ENCODE data around the gene WDR13. TPM values are rescaled to one million over a fixed set of nuclear protein-coding genes. Genes with fewer than 3 reads are reported as not detected.
A peak's percentile ranks its signal among the peaks of the same experiment; 100 is the strongest.

WDR13 gene
- total and polyA plus RNA-seq, 4 donors, result 50.7 to 182 (median 166) TPM

DNA sequence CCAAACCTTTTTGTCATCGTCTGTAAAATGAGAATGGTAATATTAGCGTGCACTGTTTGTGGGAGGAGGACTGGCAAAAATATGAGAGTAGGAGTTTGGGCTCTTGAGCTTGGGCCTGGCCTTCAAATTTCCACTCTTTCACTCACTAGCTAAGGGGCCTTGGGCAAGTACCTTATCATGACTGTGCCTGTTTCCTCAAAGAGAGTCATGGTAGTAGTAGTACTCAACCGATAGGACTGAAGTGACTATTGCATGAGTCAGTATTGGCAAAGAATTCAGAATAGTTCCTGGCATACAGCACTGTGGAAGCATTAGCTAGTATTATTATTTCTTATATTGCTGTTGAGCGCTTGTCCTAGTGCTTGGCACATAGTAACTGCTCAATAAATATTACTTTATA lies 39.0 kb upstream of the WDR13 start:
- 79 to 87% methylated on average over 4 of the region's 4 CpGs for WGBS, 2 donors
- Histone ChIP-seq H3K9me3 (ENCODE audit: control insufficient read depth in 4 of 4, insufficient read depth in 3 of 4, low read length in 3 of 4) (peaks cover 0 to 4% (median 0%) of the 10 kb centered on the region in 4 donors), H3K27me3 (ENCODE audit: control insufficient read depth in 3 of 3, insufficient read depth in 3 of 3, low read length in 2 of 3) (no peaks in the 10 kb centered on the region), H3K27ac (ENCODE audit: low read depth in 1 of 2, low read length in 1 of 2) (peak overlapping the region in 1 of 2 donors; percentile 50), H3K9ac (ENCODE audit: insufficient read depth in 1 of 2, low read length in 2 of 2) (no peak overlapping the region), H3K36me3 (ENCODE audit: control insufficient read depth in 4 of 4, insufficient read depth in 4 of 4, low read length in 4 of 4) (peaks cover 4 to 24% (median 8%) of the 10 kb centered on the region in 4 donors), H3K4me3 (no peak overlapping the region), H3K4me1 (ENCODE audit: control insufficient read depth in 5 of 5, insufficient read depth in 5 of 5, low read length in 5 of 5) (no peaks in the 10 kb centered on the region)
- ATAC-seq (ENCODE audit: insufficient read depth, low FRiP score), result peak; percentile 43
- TF ChIP-seq, protein P1, sequence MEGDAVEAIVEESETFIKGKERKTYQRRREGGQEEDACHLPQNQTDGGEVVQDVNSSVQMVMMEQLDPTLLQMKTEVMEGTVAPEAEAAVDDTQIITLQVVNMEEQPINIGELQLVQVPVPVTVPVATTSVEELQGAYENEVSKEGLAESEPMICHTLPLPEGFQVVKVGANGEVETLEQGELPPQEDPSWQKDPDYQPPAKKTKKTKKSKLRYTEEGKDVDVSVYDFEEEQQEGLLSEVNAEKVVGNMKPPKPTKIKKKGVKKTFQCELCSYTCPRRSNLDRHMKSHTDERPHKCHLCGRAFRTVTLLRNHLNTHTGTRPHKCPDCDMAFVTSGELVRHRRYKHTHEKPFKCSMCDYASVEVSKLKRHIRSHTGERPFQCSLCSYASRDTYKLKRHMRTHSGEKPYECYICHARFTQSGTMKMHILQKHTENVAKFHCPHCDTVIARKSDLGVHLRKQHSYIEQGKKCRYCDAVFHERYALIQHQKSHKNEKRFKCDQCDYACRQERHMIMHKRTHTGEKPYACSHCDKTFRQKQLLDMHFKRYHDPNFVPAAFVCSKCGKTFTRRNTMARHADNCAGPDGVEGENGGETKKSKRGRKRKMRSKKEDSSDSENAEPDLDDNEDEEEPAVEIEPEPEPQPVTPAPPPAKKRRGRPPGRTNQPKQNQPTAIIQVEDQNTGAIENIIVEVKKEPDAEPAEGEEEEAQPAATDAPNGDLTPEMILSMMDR (IDR thresholded peaks at IDR 0.05; ENCODE audit: control extremely low read depth, extremely low read depth), result no peak
- DNase-seq, result no peak

DNA sequence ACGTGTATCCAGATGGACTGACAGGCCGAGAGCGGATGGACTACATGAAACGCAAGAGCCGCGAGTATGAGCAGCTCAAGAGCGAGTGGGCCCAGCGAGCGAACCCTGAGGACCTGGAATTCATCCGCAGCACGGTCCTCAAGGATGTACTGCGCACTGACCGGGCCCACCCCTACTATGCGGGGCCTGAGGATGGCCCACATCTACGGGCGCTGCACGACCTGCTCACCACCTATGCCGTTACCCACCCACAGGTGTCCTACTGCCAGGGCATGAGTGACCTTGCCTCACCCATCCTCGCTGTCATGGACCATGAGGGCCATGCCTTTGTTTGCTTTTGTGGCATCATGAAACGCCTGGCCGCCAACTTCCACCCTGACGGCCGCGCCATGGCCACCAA lies 37.7 kb upstream of the WDR13 start:
- no peak overlapping the region for H3K9ac ChIP-seq (ENCODE audit: insufficient read depth in 1 of 2, low read length in 2 of 2)
- no peak overlapping the region for H3K27ac ChIP-seq (ENCODE audit: low read depth in 1 of 2, low read length in 1 of 2)
- DNase-seq (no peak), ATAC-seq (ENCODE audit: insufficient read depth, low FRiP score) (no peak)
- H3K9me3 ChIP-seq (ENCODE audit: control insufficient read depth in 4 of 4, insufficient read depth in 3 of 4, low read length in 3 of 4), result peaks cover 0 to 6% (median 0%) of the 10 kb centered on the region in 4 donors
- H3K36me3 ChIP-seq (ENCODE audit: control insufficient read depth in 4 of 4, insufficient read depth in 4 of 4, low read length in 4 of 4), result peaks cover 5 to 24% (median 8%) of the 10 kb centered on the region in 4 donors
- WGBS, 2 donors, result 95 to 99% methylated on average over 20 to 24 of the region's 24 CpGs
- no peaks in the 10 kb centered on the region for H3K27me3 ChIP-seq (ENCODE audit: control insufficient read depth in 3 of 3, insufficient read depth in 3 of 3, low read length in 2 of 3)
- TF ChIP-seq, protein P1 (IDR thresholded peaks at IDR 0.05; ENCODE audit: control extremely low read depth, extremely low read depth), result no peak
- H3K4me1 ChIP-seq (ENCODE audit: control insufficient read depth in 5 of 5, insufficient read depth in 5 of 5, low read length in 5 of 5), result no peaks in the 10 kb centered on the region
- no peak overlapping the region for H3K4me3 ChIP-seq

DNA sequence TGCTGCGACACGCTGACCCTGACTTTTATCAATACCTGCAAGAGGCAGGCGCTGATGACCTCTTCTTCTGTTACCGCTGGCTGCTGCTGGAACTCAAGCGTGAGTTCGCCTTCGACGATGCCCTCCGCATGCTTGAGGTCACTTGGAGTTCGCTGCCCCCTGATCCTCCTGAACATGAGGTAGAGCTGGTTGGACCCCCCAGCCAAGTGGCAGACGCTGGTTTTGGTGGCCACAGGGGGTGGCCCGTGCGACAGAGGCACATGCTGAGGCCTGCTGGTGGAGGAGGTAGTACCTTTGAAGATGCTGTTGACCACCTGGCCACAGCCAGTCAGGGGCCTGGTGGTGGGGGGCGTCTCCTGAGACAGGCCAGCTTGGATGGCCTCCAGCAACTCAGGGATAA lies 37.2 kb upstream of the WDR13 start:
- H3K36me3 ChIP-seq (ENCODE audit: control insufficient read depth in 4 of 4, insufficient read depth in 4 of 4, low read length in 4 of 4), result peaks cover 3 to 24% (median 8%) of the 10 kb centered on the region in 4 donors
- no peaks in the 10 kb centered on the region for H3K27me3 ChIP-seq (ENCODE audit: control insufficient read depth in 3 of 3, insufficient read depth in 3 of 3, low read length in 2 of 3)
- no peak overlapping the region for H3K27ac ChIP-seq (ENCODE audit: low read depth in 1 of 2, low read length in 1 of 2)
- 92 to 97% methylated on average over 12 to 14 of the region's 14 CpGs for WGBS, 2 donors
- no peak overlapping the region for H3K9ac ChIP-seq (ENCODE audit: insufficient read depth in 1 of 2, low read length in 2 of 2)
- no peak for ATAC-seq (ENCODE audit: insufficient read depth, low FRiP score)
- no peak for DNase-seq
- H3K4me1 ChIP-seq (ENCODE audit: control insufficient read depth in 5 of 5, insufficient read depth in 5 of 5, low read length in 5 of 5), result no peaks in the 10 kb centered on the region
- TF ChIP-seq, protein P1 (IDR thresholded peaks at IDR 0.05; ENCODE audit: control extremely low read depth, extremely low read depth), result no peak
- no peak overlapping the region for H3K4me3 ChIP-seq
- H3K9me3 ChIP-seq (ENCODE audit: control insufficient read depth in 4 of 4, insufficient read depth in 3 of 4, low read length in 3 of 4), result peaks cover 0 to 8% (median 0%) of the 10 kb centered on the region in 4 donors

DNA sequence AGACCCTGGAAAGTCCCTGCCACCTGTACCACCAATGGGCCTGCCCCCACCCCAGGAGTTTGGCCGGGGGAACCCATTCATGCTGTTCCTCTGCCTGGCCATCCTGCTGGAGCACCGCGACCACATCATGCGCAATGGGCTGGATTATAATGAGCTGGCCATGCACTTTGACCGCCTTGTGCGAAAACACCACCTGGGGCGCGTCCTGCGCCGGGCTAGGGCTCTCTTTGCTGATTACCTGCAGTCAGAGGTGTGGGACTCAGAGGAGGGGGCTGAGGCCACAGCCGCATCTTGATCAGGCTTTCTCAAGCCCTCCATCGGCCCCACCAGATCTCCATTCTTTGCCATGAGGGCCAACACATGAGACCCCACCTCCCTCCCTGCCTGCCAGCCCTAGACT lies 36.6 kb upstream of the WDR13 start:
- 92 to 99% methylated on average over 9 to 12 of the region's 12 CpGs for WGBS, 2 donors
- Histone ChIP-seq H3K4me1 (ENCODE audit: control insufficient read depth in 5 of 5, insufficient read depth in 5 of 5, low read length in 5 of 5) (no peaks in the 10 kb centered on the region), H3K9ac (ENCODE audit: insufficient read depth in 1 of 2, low read length in 2 of 2) (no peak overlapping the region), H3K27ac (ENCODE audit: low read depth in 1 of 2, low read length in 1 of 2) (no peak overlapping the region), H3K9me3 (ENCODE audit: control insufficient read depth in 4 of 4, insufficient read depth in 3 of 4, low read length in 3 of 4) (peaks cover 0 to 8% (median 0%) of the 10 kb centered on the region in 4 donors), H3K4me3 (no peak overlapping the region), H3K36me3 (ENCODE audit: control insufficient read depth in 4 of 4, insufficient read depth in 4 of 4, low read length in 4 of 4) (peaks cover 2 to 24% (median 8%) of the 10 kb centered on the region in 4 donors), H3K27me3 (ENCODE audit: control insufficient read depth in 3 of 3, insufficient read depth in 3 of 3, low read length in 2 of 3) (no peaks in the 10 kb centered on the region)
- ATAC-seq (ENCODE audit: insufficient read depth, low FRiP score) (no peak), DNase-seq (no peak)
- TF ChIP-seq, protein P1 (IDR thresholded peaks at IDR 0.05; ENCODE audit: control extremely low read depth, extremely low read depth), result no peak
